K562 (cell line): ENCODE measurements around the gene SPTBN4. TPM values are rescaled to one million over a fixed set of nuclear protein-coding genes. Genes with fewer than 3 reads are reported as not detected.

ENCODE experiments used
- CREBBP ChIP-seq: IDR thresholded peaks from one replicate; pipeline ENCODE4 v1.6.1; 2012; ENCODE audit warnings: low read depth, mild to moderate bottlenecking, control low read depth, inconsistent platforms, low read length
- ELF2 ChIP-seq: fragments of 250-450 bp; sonication (Bioruptor Pico); IDR thresholded peaks from 2 replicates; pipeline ENCODE4 v1.5.0; 2021; ENCODE audit warnings: mild to moderate bottlenecking
- HNRNPUL1 ChIP-seq: fragments of 200-400 bp; formaldehyde crosslinking; IDR thresholded peaks from 2 replicates; pipeline ENCODE4 v1.6.1; 2017; ENCODE audit warnings: low read length
- KLF10 ChIP-seq: fragments of 250-450 bp; sonication (Bioruptor Pico); IDR thresholded peaks from 2 replicates; pipeline ENCODE4 v1.6.1; 2021; ENCODE audit warnings: matching md5 sums
- L3MBTL2 ChIP-seq: fragments of 450-650 bp; IDR thresholded peaks from 2 replicates; pipeline ENCODE4 v1.6.1; 2016; ENCODE audit warnings: mild to moderate bottlenecking, moderate library complexity
- LEF1 ChIP-seq: fragments of 450-650 bp; IDR thresholded peaks from 2 replicates; pipeline ENCODE4 v1.6.1; 2016; ENCODE audit warnings: mild to moderate bottlenecking
- MAFG ChIP-seq: fragments of 450-650 bp; conservative IDR thresholded peaks from 2 replicates; pipeline ENCODE4 v1.6.1; 2016; ENCODE audit warnings: missing genetic modification characterization, missing compliant biosample characterization
- MCM3 ChIP-seq: fragments of 450-650 bp; IDR thresholded peaks from 2 replicates; pipeline ENCODE4 v1.6.1; 2016
- MYC ChIP-seq, 2 experiments: fragments of 250-450 bp in 1 of 2; sonication (Bioruptor Pico) in 1 of 2; IDR thresholded peaks; 2 replicates each; pipeline versions ENCODE4 v1.5.1 to v1.6.1; 2012 to 2021; ENCODE audit warnings: low read depth in 2 of 2, borderline replicate concordance in 1 of 2, improper control_type of control experiment in 1 of 2, low read length in 1 of 2, mild to moderate bottlenecking in 1 of 2, moderate library complexity in 1 of 2
- NFYB ChIP-seq: IDR thresholded peaks from 2 replicates; pipeline ENCODE4 v1.6.1; 2011; ENCODE audit warnings: mild to moderate bottlenecking, moderate library complexity; ENCODE audit not compliant: insufficient read length; ENCODE audit errors: extremely low read depth
- PHF20 ChIP-seq: fragments of 450-650 bp; IDR thresholded peaks from 2 replicates; pipeline ENCODE4 v1.6.1; 2018; ENCODE audit not compliant: partially characterized antibody
- PPARD ChIP-seq: fragments of 250-450 bp; sonication (Bioruptor Pico); IDR thresholded peaks from 2 replicates; pipeline ENCODE4 v1.8.0; 2022; ENCODE audit warnings: inconsistent platforms, mild to moderate bottlenecking, moderate library complexity
- SIRT6 ChIP-seq: IDR thresholded peaks from one replicate; pipeline ENCODE4 v1.6.1; 2012; ENCODE audit warnings: low read depth, mild to moderate bottlenecking, control low read depth, inconsistent platforms, low read length, moderate library complexity
- SLC30A9 ChIP-seq: fragments of 250-450 bp; sonication (Bioruptor Pico); IDR thresholded peaks from 2 replicates; pipeline ENCODE4 v1.8.0; 2022; ENCODE audit warnings: mild to moderate bottlenecking, moderate library complexity
- SRSF1 ChIP-seq: fragments of 200-400 bp; formaldehyde crosslinking; IDR thresholded peaks from 2 replicates; pipeline ENCODE4 v1.6.1; 2017; ENCODE audit warnings: mild to moderate bottlenecking, low read depth, low read length, moderate library complexity
- TAF15 ChIP-seq: fragments of 200-400 bp; formaldehyde crosslinking; IDR thresholded peaks from 2 replicates; pipeline ENCODE4 v1.6.1; 2017; ENCODE audit warnings: mild to moderate bottlenecking, low read depth, low read length, moderate library complexity
- TSC22D4 ChIP-seq: fragments of 450-650 bp; IDR thresholded peaks from 2 replicates; pipeline ENCODE4 v1.6.1; 2016; ENCODE audit warnings: missing genetic modification characterization, missing biosample characterization, control low read depth
- XRCC5 ChIP-seq: fragments of 200-400 bp; formaldehyde crosslinking; IDR thresholded peaks from 2 replicates; pipeline ENCODE4 v1.6.1; 2017; ENCODE audit warnings: low read depth, mild to moderate bottlenecking, low read length
- ZNF133 ChIP-seq: fragments of 250-450 bp; sonication (Bioruptor Pico); IDR thresholded peaks from 2 replicates; pipeline ENCODE4 v1.4.0; 2020; ENCODE audit warnings: mild to moderate bottlenecking
- ZNF764 ChIP-seq: fragments of 250-450 bp; sonication (Bioruptor Pico); IDR thresholded peaks from 2 replicates; pipeline ENCODE4 v1.4.0; 2020; ENCODE audit warnings: low read depth, mild to moderate bottlenecking, moderate library complexity
- polyA plus RNA-seq, 8 experiments: library from polyadenylated mRNA; depleted of rRNA in 4 of 8; stranded (reverse) in 5 of 8; unstranded in 3 of 8; fragments of >200 nt; fragmentation: Nextera tagmentation in 2 of 8; fragmentation: Illumina TruSeq in 1 of 8; extraction: Ambion mirVana in 2 of 8; extraction: Trizol in 1 of 8; gene quantifications; 2 replicates each; pipeline versions ENCODE4 v1.2.1 to v1.2.3, GENCODE V29; 2011 to 2014; ENCODE audit warnings: inconsistent platforms in 1 of 8, missing spikeins in 1 of 8
- total RNA-seq, 7 experiments: library from RNA; depleted of rRNA in 6 of 7; stranded (reverse); fragments of >200 nt in 6 of 7; fragmentation: Illumina TruSeq in 2 of 7; extraction: Trizol in 2 of 7; gene quantifications; 2 replicates each; pipeline versions ENCODE4 v1.2.1 to v1.2.3, GENCODE V29; 2011 to 2021; ENCODE audit warnings: low replicate concordance in 1 of 7
- TF ChIP-seq, protein P1 (sequence below): fragments of 250-450 bp; sonication (Bioruptor Pico); IDR thresholded peaks from 2 replicates; pipeline ENCODE4 v1.9.0; 2021; ENCODE audit warnings: mild to moderate bottlenecking
- TF ChIP-seq, protein P2 (sequence below): fragments of 250-450 bp; sonication (Bioruptor Pico); IDR thresholded peaks from 2 replicates; pipeline ENCODE4 v1.4.0; 2020; ENCODE audit warnings: mild to moderate bottlenecking, moderate library complexity
- TF ChIP-seq, protein P3 (sequence below): fragments of 250-450 bp; sonication (Bioruptor Pico); IDR thresholded peaks from 2 replicates; pipeline ENCODE4 v1.5.0; 2021
- TF ChIP-seq, protein P4 (sequence below): sonication (generic); formaldehyde crosslinking; IDR thresholded peaks from 2 replicates; pipeline ENCODE4 v1.5.0; 2020; ENCODE audit warnings: missing genetic modification reagents

Gene SPTBN4
- total and polyA plus RNA-seq, 9 of the 15 experiments (the other 6 are each of a cell fraction or from before 2014, with no cell fraction given): 0.01 to 1.5 (median 0.86) TPM

DNA sequence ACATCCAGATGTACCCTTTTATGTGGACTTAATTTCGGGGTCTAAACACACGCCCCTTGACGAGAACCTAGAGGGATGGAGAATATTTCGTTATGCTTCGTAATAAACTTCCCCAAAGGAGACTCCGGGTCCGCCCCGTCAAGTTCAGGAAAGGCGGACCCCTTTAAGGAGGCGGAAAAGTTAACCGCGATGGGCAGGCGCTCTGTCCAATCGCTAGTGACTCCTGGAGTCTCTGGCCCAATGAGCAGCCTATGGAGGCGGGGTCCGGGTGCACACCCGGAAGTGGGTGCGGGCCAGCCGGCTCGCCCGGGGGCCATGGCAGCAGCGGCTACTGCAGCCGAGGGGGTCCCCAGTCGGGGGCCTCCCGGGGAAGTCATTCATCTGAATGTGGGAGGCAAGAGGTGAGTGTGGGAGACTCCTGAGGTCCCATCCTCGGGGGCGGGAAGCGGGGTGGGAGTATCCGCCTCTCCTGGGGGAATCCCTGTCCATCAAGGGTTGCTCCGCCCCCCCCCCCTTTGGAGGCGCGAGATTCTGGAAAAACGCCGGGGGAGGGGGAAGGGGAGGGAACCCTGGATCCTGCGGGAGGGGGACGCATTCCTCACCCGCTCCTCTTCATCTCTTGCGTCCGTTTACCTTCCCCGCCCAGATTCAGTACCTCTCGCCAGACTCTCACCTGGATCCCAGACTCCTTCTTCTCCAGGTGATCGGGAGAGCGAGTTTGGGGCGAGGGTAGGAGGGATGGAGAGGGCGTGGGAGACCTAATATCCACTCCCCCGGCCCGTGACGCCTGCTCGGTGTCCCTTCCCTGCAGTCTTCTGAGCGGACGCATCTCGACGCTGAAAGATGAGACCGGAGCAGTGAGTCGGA is 110.0 kb downstream of the SPTBN4 start, which contains the start of gene SHKBP1 (continued):
- TF ChIP-seq PPARD (CRISPR knock-in tag) (no peak), KLF10 (CRISPR knock-in tag) (no peak), SIRT6 (no peak), LEF1 (0 out of 2 replicates have a peak, but pooled peaks have one; percentile 39), CREBBP (no peak), TSC22D4 (no peak), NFYB (peak; percentile 98), SRSF1 (no peak), ZNF764 (no peak), XRCC5 (peak; percentile 52; the same call in 1 of the 2 replicates), MCM3 (no peak), PHF20 (peak; percentile 57), L3MBTL2 (no peak), HNRNPUL1 (no peak), SLC30A9 (CRISPR knock-in tag) (no peak), MYC (IDR thresholded peaks at IDR 0.05; ENCODE audit: low read depth, low read length) (0 out of 2 replicates have a peak, but pooled peaks have one; percentile 20), MYC (CRISPR knock-in tag; IDR thresholded peaks at IDR 0.05; ENCODE audit: borderline replicate concordance, low read depth) (no peak), TAF15 (no peak), ZNF133 (CRISPR knock-in tag) (no peak), MAFG (tag) (no peak), ELF2 (CRISPR knock-in tag) (peak; percentile 99)
- TF ChIP-seq, protein P1, sequence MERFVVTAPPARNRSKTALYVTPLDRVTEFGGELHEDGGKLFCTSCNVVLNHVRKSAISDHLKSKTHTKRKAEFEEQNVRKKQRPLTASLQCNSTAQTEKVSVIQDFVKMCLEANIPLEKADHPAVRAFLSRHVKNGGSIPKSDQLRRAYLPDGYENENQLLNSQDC (CRISPR knock-in tag): no peak
- TF ChIP-seq, protein P2, sequence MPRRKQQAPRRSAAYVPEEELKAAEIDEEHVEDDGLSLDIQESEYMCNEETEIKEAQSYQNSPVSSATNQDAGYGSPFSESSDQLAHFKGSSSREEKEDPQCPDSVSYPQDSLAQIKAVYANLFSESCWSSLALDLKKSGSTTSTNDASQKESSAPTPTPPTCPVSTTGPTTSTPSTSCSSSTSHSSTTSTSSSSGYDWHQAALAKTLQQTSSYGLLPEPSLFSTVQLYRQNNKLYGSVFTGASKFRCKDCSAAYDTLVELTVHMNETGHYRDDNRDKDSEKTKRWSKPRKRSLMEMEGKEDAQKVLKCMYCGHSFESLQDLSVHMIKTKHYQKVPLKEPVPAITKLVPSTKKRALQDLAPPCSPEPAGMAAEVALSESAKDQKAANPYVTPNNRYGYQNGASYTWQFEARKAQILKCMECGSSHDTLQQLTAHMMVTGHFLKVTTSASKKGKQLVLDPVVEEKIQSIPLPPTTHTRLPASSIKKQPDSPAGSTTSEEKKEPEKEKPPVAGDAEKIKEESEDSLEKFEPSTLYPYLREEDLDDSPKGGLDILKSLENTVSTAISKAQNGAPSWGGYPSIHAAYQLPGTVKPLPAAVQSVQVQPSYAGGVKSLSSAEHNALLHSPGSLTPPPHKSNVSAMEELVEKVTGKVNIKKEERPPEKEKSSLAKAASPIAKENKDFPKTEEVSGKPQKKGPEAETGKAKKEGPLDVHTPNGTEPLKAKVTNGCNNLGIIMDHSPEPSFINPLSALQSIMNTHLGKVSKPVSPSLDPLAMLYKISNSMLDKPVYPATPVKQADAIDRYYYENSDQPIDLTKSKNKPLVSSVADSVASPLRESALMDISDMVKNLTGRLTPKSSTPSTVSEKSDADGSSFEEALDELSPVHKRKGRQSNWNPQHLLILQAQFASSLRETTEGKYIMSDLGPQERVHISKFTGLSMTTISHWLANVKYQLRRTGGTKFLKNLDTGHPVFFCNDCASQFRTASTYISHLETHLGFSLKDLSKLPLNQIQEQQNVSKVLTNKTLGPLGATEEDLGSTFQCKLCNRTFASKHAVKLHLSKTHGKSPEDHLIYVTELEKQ (CRISPR knock-in tag): no peak
- TF ChIP-seq, protein P3, sequence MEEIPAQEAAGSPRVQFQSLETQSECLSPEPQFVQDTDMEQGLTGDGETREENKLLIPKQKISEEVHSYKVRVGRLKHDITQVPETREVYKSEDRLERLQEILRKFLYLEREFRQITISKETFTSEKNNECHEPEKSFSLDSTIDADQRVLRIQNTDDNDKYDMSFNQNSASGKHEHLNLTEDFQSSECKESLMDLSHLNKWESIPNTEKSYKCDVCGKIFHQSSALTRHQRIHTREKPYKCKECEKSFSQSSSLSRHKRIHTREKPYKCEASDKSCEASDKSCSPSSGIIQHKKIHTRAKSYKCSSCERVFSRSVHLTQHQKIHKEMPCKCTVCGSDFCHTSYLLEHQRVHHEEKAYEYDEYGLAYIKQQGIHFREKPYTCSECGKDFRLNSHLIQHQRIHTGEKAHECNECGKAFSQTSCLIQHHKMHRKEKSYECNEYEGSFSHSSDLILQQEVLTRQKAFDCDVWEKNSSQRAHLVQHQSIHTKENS (CRISPR knock-in tag): no peak
- TF ChIP-seq, protein P4, sequence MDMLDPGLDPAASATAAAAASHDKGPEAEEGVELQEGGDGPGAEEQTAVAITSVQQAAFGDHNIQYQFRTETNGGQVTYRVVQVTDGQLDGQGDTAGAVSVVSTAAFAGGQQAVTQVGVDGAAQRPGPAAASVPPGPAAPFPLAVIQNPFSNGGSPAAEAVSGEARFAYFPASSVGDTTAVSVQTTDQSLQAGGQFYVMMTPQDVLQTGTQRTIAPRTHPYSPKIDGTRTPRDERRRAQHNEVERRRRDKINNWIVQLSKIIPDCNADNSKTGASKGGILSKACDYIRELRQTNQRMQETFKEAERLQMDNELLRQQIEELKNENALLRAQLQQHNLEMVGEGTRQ (CRISPR knock-in tag): no peak
